GM12875 (cell line): ENCODE data around the gene TTC12.
A peak's percentile ranks its signal among the peaks of the same experiment; 100 is the strongest.

Experiments used
- H3K4me3 ChIP-seq: one replicate; pipeline ENCODE4 v1.5.1; 2011; ENCODE audit warnings: low read depth, low read length, control low read depth
- TF ChIP-seq, protein P1 (sequence below): IDR thresholded peaks from 2 replicates; pipeline ENCODE4 v1.5.1; 2011; ENCODE audit warnings: low read depth, mild to moderate bottlenecking, control low read depth, inconsistent platforms, low read length, moderate library complexity, borderline replicate concordance; ENCODE audit not compliant: insufficient read depth

The TTC12 gene

DNA sequence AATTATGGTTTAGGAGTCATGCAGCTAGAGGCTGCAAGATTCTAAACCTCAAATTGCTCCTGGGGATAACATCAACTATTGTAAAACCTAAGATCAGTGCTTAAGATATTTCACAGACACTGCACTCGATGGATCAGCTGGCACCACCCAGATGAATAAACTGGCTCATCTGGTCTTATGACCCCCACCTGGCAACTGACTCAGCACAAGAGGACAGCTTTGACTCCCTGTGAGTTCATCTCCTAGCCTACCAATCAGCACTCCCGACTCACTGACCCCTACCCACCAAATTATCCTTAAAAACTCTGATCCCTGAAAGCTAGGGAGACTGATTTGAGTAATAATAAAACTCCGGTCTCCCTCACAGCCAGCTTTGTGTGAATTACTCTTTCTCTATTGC is 782 bp upstream of the TTC12 start:
- no peak overlapping the region for H3K4me3 ChIP-seq
- TF ChIP-seq, protein P1, sequence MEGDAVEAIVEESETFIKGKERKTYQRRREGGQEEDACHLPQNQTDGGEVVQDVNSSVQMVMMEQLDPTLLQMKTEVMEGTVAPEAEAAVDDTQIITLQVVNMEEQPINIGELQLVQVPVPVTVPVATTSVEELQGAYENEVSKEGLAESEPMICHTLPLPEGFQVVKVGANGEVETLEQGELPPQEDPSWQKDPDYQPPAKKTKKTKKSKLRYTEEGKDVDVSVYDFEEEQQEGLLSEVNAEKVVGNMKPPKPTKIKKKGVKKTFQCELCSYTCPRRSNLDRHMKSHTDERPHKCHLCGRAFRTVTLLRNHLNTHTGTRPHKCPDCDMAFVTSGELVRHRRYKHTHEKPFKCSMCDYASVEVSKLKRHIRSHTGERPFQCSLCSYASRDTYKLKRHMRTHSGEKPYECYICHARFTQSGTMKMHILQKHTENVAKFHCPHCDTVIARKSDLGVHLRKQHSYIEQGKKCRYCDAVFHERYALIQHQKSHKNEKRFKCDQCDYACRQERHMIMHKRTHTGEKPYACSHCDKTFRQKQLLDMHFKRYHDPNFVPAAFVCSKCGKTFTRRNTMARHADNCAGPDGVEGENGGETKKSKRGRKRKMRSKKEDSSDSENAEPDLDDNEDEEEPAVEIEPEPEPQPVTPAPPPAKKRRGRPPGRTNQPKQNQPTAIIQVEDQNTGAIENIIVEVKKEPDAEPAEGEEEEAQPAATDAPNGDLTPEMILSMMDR, result no peak

DNA sequence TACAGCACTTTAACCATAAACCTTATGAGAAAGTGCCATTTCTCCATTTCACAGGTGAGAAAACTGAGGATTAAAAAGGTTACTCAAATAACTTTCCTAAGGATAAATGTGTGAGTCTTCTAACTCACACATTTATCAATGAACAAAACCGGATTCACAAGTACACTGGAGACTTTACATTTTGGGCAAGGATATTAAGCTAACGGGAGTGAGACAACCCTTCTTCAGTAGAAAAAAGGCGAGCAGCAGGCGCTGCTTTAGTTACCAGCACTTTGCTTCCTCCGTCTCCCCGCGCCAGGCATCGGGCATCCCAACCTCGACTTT is 356 bp upstream of the TTC12 start:
- TF ChIP-seq, protein P1, result no peak
- peak overlapping the region; percentile 20 for H3K4me3 ChIP-seq

DNA sequence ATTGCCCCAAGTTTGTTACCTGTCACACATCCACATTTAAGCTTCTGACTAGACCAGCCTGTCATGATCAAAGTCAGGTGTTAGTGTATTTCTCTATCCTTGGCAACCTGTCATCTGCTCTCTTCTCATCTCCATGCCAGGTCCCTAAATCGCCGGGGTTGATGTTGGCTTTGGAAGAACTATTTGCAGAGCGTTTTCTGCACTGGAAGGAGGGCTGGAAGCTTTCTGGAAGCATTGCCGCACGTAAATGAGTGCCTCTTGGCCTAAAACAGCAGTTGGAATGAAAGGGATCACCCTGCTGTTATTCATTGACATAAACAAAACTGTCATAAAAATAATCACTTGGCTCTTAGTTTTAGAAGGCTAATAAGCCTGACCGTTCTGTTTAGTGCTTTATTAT is 1.4 kb downstream of the TTC12 start:
- TF ChIP-seq, protein P1, result no peak
- no peak overlapping the region for H3K4me3 ChIP-seq

DNA sequence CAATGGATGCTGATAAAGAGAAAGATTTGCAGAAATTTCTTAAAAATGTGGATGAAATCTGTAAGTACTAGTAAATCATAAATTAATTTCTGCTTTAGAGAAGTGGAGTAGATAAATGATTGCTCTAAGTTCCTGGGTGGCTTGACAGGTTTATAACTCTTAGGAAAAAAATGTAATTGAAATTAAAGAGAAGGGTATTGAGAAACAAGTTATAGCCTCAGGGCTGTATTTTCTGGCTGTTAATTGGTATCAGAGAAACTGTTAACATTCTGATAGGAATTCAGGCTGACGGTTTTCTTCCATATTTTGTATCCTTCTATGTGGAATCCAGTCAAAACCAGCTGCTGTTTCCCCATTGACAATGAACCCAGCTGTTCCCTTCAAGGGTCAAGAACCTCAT is 1.9 kb downstream of the TTC12 start:
- TF ChIP-seq, protein P1, result no peak

DNA sequence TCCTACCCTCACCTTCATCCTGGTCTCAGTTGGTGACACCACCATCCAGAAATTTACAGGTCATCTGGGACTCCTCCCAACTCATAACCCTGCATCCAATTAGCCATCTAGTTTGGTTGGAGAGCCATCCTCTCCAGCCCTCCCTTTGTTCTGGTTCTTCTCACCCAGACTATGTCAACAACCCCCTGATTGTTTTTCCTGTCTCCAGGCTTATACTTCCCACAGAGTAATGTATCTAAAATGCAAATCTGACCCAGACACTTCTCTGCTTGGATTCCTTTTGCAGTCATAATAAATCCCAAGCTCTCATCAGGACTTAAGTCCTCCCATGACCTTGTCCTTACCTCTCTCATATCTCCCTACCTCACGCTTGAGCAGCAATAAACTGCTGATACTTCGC is 3.0 kb downstream of the TTC12 start:
- TF ChIP-seq, protein P1, result no peak
- H3K4me3 ChIP-seq, result no peak overlapping the region

More for the DNA sequence above, 1.9 kb downstream of the TTC12 start:
- no peak overlapping the region for H3K4me3 ChIP-seq

DNA sequence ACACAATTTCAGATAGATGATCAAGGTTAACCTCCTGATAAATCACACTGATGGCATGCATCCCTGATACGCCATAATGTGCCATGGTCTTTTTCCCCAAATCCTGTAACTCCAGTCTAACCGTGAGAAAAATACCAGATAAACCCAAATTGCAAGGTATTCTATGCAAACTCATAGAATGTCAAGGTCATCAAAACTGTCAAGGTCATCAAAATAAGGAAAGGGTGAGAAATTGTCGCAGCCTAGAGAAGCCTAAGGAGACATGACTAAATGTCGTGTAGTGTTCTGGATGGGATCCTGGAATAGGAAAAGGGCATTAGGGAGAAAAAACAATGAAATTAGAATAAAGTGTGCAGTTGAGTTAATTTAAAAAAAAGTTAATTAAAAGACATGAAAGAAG is 4.7 kb downstream of the TTC12 start:
- TF ChIP-seq, protein P1, result no peak
- H3K4me3 ChIP-seq, result no peak overlapping the region

DNA sequence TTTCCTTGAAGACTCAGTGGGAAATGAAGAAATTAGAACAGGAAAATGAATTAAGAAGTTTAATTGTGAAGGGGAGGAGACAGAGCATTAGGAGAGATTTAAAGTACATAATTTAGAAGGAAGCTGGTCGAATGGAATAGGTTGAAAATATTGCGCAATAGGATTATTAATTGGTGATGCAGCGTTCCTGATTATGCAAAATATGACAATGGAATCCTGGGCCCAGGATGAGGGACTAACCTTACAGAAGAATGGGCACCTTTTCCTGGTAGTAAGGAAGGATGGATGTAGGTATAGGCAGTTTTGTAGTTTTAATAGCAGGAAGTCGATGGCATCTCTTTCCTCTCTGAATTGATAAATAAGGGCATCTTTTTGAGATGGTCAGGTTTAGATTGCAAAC is 7.8 kb downstream of the TTC12 start:
- TF ChIP-seq, protein P1, result no peak

More for the DNA sequence above, 7.8 kb downstream of the TTC12 start:
- no peak overlapping the region for H3K4me3 ChIP-seq
